Adrenal gland (tissue), 5 donors: Measurements from ENCODE around the gene OLFML3.

ENCODE experiments used
- POLR2A ChIP-seq, 2 donors: fragments of 450-650 bp; IDR thresholded peaks; one replicate each; pipeline ENCODE4 v1.6.1; 2017; ENCODE audit warnings: antibody characterized with exemption in 2 of 2, mild to moderate bottlenecking in 2 of 2, moderate library complexity in 1 of 2
- TF ChIP-seq, protein P1 (sequence below), 6 experiments: fragments of 450-650 bp in 4 of 6; fragments of 200-600 bp in 2 of 6; sonication (generic) in 1 of 6; IDR thresholded peaks; 1 replicate in 5 of 6; 2 replicates in 1 of 6; pipeline versions ENCODE4 v1.5.1 to v1.8.0; 2016 to 2021; ENCODE audit warnings: antibody characterized with exemption in 6 of 6, mild to moderate bottlenecking in 2 of 6, moderate library complexity in 1 of 6
- donor health status: DM: no; HTN: no; CAD: no.

DNA sequence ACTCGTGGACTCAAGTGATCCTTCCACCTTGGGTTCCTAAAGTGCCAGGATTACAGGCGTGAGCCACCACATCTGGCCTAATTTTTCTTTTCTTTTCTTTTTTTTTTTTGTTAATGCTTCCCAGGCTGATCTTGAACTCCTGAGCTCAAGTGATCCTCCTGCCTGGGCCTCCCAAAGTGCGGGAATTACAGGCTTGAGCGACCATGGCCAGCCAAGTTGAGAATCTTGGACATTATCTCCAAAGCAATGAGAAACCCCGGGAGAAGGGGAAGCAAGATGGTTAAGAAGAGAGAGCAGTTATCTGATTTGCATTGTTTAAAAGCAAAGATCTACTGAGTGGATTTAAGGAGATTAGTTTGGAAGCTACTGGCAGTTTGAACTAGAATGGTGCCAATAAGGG is 41.1 kb upstream of the OLFML3 start:
- TF ChIP-seq POLR2A (IDR thresholded peaks at IDR 0.05) = no peak
- TF ChIP-seq, protein P1, sequence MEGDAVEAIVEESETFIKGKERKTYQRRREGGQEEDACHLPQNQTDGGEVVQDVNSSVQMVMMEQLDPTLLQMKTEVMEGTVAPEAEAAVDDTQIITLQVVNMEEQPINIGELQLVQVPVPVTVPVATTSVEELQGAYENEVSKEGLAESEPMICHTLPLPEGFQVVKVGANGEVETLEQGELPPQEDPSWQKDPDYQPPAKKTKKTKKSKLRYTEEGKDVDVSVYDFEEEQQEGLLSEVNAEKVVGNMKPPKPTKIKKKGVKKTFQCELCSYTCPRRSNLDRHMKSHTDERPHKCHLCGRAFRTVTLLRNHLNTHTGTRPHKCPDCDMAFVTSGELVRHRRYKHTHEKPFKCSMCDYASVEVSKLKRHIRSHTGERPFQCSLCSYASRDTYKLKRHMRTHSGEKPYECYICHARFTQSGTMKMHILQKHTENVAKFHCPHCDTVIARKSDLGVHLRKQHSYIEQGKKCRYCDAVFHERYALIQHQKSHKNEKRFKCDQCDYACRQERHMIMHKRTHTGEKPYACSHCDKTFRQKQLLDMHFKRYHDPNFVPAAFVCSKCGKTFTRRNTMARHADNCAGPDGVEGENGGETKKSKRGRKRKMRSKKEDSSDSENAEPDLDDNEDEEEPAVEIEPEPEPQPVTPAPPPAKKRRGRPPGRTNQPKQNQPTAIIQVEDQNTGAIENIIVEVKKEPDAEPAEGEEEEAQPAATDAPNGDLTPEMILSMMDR (IDR thresholded peaks at IDR 0.05) = no peak
